Hematopoietic multipotent progenitor cell treated with erythropoietin and hydrocortisone succinate and interleukin-3 and kit ligand, for 8 days (in vitro differentiated cells): Measurements from ENCODE around the gene STUB1.

Source experiments
- DNase-seq: peaks from one replicate; pipeline ENCODE4 v3.0.0-alpha.2; 2015

STUB1 gene

GRCh38 chr16:726438-727290, 46.5 kb downstream of the STUB1 start, which contains the start of the genes CCDC78 and HAGHL:
TSS of gene CCDC78 (minus strand) at chr16:726443. CDS start at chr16:726367, 76 bp downstream.
TSS of gene HAGHL (plus strand) at chr16:727106. CDS start at chr16:727510, 404 bp downstream.
- peak; percentile 68 for DNase-seq

GRCh38 chr16:727291-727977, 47.2 kb downstream of the STUB1 start:
- peak; percentile 76 for DNase-seq

- peak; percentile 88 for DNase-seq
These were observed 48.1 kb downstream of the STUB1 start for GRCh38 chr16:728131-728889.

- no peak for DNase-seq
These were observed 48.9 kb downstream of the STUB1 start for GRCh38 chr16:728890-729744.

GRCh38 chr16:729768-730665, 49.8 kb downstream of the STUB1 start:
- no peak for DNase-seq

- no peak for DNase-seq
These were observed 50.7 kb downstream of the STUB1 start for GRCh38 chr16:730666-731509.

GRCh38 chr16:732332-732731, 52.1 kb downstream of the STUB1 start:
- no peak for DNase-seq
